Melanocyte of skin (primary cell): ENCODE measurements around the gene TAF11L7. TPM values are rescaled to one million over a fixed set of nuclear protein-coding genes. Genes with fewer than 3 reads are reported as not detected.

Source experiments
- small RNA-seq, 2 donors: library from RNA; depleted of rRNA; stranded (forward); fragments of <200 nt; gene quantifications; one replicate each; pipeline ENCODE3, GENCODE V24; 2012
- total RNA-seq, 2 donors: library from RNA; depleted of rRNA; stranded (reverse); fragments of >200 nt; gene quantifications; 2 replicates each; pipeline ENCODE4 v1.2.3, GENCODE V29; 2012

The TAF11L7 gene
- not detected for total RNA-seq

GRCh38 chr5:17585658-17586057, at the start of gene TAF11L7:
TAF11L7 (minus strand) TSS chr5:17585758.

GRCh38 chr5:17634160-17634559, 48.6 kb upstream of the TAF11L7 start, which contains the start of gene TAF11L14:
TAF11L14 (plus strand) TSS chr5:17634460.

GRCh38 chr5:17631788-17632187, 46.2 kb upstream of the TAF11L7 start, which contains the start of gene TAF11L13:
TAF11L13 (plus strand) TSS chr5:17632088.

GRCh38 chr5:17610092-17610491, 24.5 kb upstream of the TAF11L7 start, which contains the start of gene TAF11L12:
TAF11L12 (plus strand) TSS chr5:17610392.

GRCh38 chr5:17603880-17604279, 18.3 kb upstream of the TAF11L7 start, which contains the start of gene TAF11L11:
TAF11L11 (plus strand) TSS chr5:17604183.

GRCh38 chr5:17597728-17598127, 12.2 kb upstream of the TAF11L7 start, which contains the start of gene TAF11L10:
TAF11L10 (minus strand) TSS chr5:17597828.

GRCh38 chr5:17594255-17594654, 8.7 kb upstream of the TAF11L7 start, which contains the start of gene TAF11L9:
TAF11L9 (minus strand) TSS chr5:17594394.

GRCh38 chr5:17590860-17591259, 5.3 kb upstream of the TAF11L7 start, which contains the start of gene TAF11L8:
TAF11L8 (minus strand) TSS chr5:17590960.

Small RNA genes within 50 kb of the gene (small RNA-seq; reads per million reads assigned to genes)
- 0 reads per million in 2 donors for gene AC233724.3
- gene AC233724.6, result 0 reads per million in 2 donors
- 0 reads per million in 2 donors for gene AC233724.7

Other genes with a start within 250 kb of the TAF11L7 start
- not detected for gene TAF11L2, start 87.5 kb downstream of the TAF11L7 start, total RNA-seq
- gene TAF11L3, start 67.4 kb downstream of the TAF11L7 start, total RNA-seq, result not detected
- gene TAF11L4, start 64.0 kb downstream of the TAF11L7 start, total RNA-seq, result not detected
- not detected for gene TAF11L5, start 60.5 kb downstream of the TAF11L7 start, total RNA-seq
- not detected for gene TAF11L6, start 57.1 kb downstream of the TAF11L7 start, total RNA-seq
- not detected for gene TAF11L8, start 5.2 kb upstream of the TAF11L7 start, total RNA-seq
- not detected for gene TAF11L9, start 8.6 kb upstream of the TAF11L7 start, total RNA-seq
- gene TAF11L10, start 12.1 kb upstream of the TAF11L7 start, total RNA-seq, result not detected
- not detected for gene TAF11L11, start 18.4 kb upstream of the TAF11L7 start, total RNA-seq
- gene TAF11L12, start 24.6 kb upstream of the TAF11L7 start, total RNA-seq, result not detected
- not detected for gene TAF11L13, start 46.3 kb upstream of the TAF11L7 start, total RNA-seq
- gene TAF11L14, start 48.7 kb upstream of the TAF11L7 start, total RNA-seq, result not detected